ENCODE results near the gene MUC12. TPM values are rescaled to one million over a fixed set of nuclear protein-coding genes. Genes with fewer than 3 reads are reported as not detected.

MUC12 gene
- total RNA-seq, 1 experiment from 2014 or later, result 6.8 TPM

DNA sequence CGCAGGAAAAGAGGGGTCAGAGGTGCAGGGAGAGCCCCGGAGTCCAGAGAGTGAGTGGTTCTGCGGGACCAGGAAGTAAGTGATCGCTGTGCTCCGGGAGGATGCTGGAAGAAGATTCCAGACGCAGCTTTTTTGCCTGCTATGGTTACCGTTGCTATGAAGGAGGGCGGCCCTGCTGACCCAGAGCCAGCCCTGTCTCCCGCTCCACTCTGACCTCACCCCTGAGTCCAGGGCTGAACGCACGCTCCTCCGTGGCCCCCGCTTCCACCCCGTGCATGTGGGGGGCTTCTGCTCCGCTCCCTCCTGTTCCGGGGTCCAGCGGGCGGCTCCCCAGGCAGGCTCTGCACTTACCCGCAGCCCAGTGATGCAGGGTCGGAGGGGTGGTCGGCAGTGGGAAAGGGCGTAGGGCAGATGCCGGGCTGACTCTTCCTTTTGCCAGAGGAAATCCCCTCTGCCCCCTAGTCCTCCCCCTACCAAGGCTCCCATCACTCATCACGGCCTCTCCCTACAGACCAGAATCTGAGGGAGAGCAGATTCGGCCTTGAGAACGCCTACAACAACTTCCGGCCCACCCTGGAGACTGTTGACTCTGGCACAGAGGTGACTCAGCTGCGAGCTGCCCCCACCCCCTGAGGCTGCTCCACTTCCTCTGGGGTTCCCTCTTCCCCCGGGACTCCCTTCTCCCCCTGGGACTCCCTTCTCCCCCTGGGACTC, 47.9 kb downstream of the MUC12 start:
- Histone ChIP-seq H3K4me3 (ENCODE audit: low read depth in 2 of 2, low read length in 2 of 2) (peak overlapping the region; percentile 48 to 76), H3K4me1 (ENCODE audit: control insufficient read depth, insufficient read depth, low read length) (peaks cover 15% of the 10 kb centered on the region), H3K27me3 (ENCODE audit: control insufficient read depth, insufficient read depth, low read length) (no peaks in the 10 kb centered on the region), H3K36me3 (ENCODE audit: control insufficient read depth, insufficient read depth, low read length) (no peaks in the 10 kb centered on the region), H3K27ac (ENCODE audit: low read length) (peak overlapping the region; percentile 89), H3K9me3 (ENCODE audit: control insufficient read depth, insufficient read depth, low read depth, low read length) (no peaks in the 10 kb centered on the region)
- in situ Hi-C loops (cut with HindIII; ENCODE audit: low pct_unique_long_range_greater_than_20kb, low sequenced_read_pairs), result no loop called here
- TF ChIP-seq SIN3A (IDR thresholded peaks at IDR 0.05; ENCODE audit: borderline replicate concordance, insufficient read depth, low read depth, low read length), result no peak
- TF ChIP-seq POLR2AphosphoS5 (IDR thresholded peaks at IDR 0.05; ENCODE audit: low read depth, low read length), result peak; percentile 62; the same call in 1 of the 2 replicates
- intact Hi-C loops (cut with micrococcal nuclease; ENCODE audit: unreplicated experiment), result no loop called here
- POLR2A ChIA-PET, result interaction anchor here (0.6 to 1.2 kb wide), 2 partner anchors 35 to 119 kb away, joined by 3 read pairs; no protein-coding TSS in a partner anchor
- ATAC-seq, result peak; percentile 91
- DNase-seq (ENCODE audit: low read depth, low spot score), result peak; percentile 53
- CTCF ChIA-PET, result interaction anchor here (0.7 kb wide), 1 partner anchor 11 kb away, joined by 9 read pairs; no protein-coding TSS in a partner anchor
- BruUV-seq (replicated peaks), result TSS peak; percentile 86

GRCh38 chr7:101018271-101019167, 49.2 kb downstream of the MUC12 start:
- Histone ChIP-seq H3K27ac (ENCODE audit: low read length) (peak overlapping the region; percentile 77), H3K4me3 (ENCODE audit: low read depth in 2 of 2, low read length in 2 of 2) (no peak overlapping the region), H3K36me3 (ENCODE audit: control insufficient read depth, insufficient read depth, low read length) (no peaks in the 10 kb centered on the region), H3K4me1 (ENCODE audit: control insufficient read depth, insufficient read depth, low read length) (peaks cover 15% of the 10 kb centered on the region), H3K9me3 (ENCODE audit: control insufficient read depth, insufficient read depth, low read depth, low read length) (no peaks in the 10 kb centered on the region), H3K27me3 (ENCODE audit: control insufficient read depth, insufficient read depth, low read length) (no peaks in the 10 kb centered on the region)
- no peak for TF ChIP-seq SIN3A (IDR thresholded peaks at IDR 0.05; ENCODE audit: borderline replicate concordance, insufficient read depth, low read depth, low read length)
- no peak for TF ChIP-seq TCF7L2 (IDR thresholded peaks at IDR 0.05; ENCODE audit: low read depth, low read length)
- TF ChIP-seq, protein P1, sequence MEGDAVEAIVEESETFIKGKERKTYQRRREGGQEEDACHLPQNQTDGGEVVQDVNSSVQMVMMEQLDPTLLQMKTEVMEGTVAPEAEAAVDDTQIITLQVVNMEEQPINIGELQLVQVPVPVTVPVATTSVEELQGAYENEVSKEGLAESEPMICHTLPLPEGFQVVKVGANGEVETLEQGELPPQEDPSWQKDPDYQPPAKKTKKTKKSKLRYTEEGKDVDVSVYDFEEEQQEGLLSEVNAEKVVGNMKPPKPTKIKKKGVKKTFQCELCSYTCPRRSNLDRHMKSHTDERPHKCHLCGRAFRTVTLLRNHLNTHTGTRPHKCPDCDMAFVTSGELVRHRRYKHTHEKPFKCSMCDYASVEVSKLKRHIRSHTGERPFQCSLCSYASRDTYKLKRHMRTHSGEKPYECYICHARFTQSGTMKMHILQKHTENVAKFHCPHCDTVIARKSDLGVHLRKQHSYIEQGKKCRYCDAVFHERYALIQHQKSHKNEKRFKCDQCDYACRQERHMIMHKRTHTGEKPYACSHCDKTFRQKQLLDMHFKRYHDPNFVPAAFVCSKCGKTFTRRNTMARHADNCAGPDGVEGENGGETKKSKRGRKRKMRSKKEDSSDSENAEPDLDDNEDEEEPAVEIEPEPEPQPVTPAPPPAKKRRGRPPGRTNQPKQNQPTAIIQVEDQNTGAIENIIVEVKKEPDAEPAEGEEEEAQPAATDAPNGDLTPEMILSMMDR (IDR thresholded peaks at IDR 0.05), result no peak
- TF ChIP-seq, protein P2, sequence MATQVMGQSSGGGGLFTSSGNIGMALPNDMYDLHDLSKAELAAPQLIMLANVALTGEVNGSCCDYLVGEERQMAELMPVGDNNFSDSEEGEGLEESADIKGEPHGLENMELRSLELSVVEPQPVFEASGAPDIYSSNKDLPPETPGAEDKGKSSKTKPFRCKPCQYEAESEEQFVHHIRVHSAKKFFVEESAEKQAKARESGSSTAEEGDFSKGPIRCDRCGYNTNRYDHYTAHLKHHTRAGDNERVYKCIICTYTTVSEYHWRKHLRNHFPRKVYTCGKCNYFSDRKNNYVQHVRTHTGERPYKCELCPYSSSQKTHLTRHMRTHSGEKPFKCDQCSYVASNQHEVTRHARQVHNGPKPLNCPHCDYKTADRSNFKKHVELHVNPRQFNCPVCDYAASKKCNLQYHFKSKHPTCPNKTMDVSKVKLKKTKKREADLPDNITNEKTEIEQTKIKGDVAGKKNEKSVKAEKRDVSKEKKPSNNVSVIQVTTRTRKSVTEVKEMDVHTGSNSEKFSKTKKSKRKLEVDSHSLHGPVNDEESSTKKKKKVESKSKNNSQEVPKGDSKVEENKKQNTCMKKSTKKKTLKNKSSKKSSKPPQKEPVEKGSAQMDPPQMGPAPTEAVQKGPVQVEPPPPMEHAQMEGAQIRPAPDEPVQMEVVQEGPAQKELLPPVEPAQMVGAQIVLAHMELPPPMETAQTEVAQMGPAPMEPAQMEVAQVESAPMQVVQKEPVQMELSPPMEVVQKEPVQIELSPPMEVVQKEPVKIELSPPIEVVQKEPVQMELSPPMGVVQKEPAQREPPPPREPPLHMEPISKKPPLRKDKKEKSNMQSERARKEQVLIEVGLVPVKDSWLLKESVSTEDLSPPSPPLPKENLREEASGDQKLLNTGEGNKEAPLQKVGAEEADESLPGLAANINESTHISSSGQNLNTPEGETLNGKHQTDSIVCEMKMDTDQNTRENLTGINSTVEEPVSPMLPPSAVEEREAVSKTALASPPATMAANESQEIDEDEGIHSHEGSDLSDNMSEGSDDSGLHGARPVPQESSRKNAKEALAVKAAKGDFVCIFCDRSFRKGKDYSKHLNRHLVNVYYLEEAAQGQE (IDR thresholded peaks at IDR 0.05; ENCODE audit: insufficient read depth in 1 of 2, low read depth in 2 of 2, low read length in 1 of 2), result no peak
- no TSS peak for BruUV-seq (replicated peaks)
- intact Hi-C loops (cut with micrococcal nuclease; ENCODE audit: unreplicated experiment), result no loop called here
- ATAC-seq (peak; percentile 44), DNase-seq (ENCODE audit: low read depth, low spot score) (no peak)
- POLR2A ChIA-PET, result interaction anchor here (1.2 kb wide), 1 partner anchor 34 kb away, joined by 3 read pairs; no protein-coding TSS in a partner anchor
- CTCF ChIA-PET, result no interaction called here
- in situ Hi-C loops (cut with HindIII; ENCODE audit: low pct_unique_long_range_greater_than_20kb, low sequenced_read_pairs), result no loop called here
